ENCODE measurements around the gene TRAPPC12.

Gene TRAPPC12

DNA sequence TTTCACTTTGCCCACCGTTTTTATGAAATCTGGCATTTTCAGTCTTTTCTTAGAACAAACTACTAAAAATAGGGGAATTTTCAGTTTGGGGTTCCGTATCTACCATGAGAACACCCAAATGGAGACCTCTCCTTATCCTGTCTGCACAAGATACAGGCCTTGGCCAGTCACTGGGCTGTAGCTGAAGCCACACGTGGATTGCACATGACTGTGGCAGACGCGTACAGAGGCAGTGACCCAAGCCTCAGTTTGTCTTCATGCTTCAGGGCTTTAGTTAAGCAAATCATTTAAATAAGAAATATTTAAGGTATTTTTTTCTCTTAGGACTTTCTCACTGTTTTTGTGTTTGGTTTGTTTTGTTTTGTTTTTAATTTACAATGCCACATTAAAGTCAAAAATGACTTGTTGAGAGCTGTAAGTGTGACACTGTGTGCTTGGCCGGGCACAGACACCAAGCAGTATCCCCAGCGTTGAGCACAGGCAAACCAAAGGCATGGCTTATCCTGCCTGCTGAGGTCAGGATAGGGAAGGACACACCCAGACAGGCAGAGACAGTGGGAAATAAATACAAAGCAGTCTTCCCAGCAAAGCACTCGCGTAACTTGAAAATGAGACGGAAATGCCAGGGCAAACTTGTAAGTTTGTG lies 53.3 kb downstream of the TRAPPC12 start:
- Mint-ChIP-seq H3K27me3 (ENCODE audit: low read depth, poor library complexity) (no peaks in the 10 kb centered on the region), H3K36me3 (ENCODE audit: low read depth) (peaks cover 36% of the 10 kb centered on the region), H3K4me3 (no peak overlapping the region), H3K27ac (peak overlapping the region; percentile 47), H3K9me3 (no peaks in the 10 kb centered on the region), H3K4me1 (peaks cover 17% of the 10 kb centered on the region)
- no peak for DNase-seq
- TF ChIP-seq, protein P1, sequence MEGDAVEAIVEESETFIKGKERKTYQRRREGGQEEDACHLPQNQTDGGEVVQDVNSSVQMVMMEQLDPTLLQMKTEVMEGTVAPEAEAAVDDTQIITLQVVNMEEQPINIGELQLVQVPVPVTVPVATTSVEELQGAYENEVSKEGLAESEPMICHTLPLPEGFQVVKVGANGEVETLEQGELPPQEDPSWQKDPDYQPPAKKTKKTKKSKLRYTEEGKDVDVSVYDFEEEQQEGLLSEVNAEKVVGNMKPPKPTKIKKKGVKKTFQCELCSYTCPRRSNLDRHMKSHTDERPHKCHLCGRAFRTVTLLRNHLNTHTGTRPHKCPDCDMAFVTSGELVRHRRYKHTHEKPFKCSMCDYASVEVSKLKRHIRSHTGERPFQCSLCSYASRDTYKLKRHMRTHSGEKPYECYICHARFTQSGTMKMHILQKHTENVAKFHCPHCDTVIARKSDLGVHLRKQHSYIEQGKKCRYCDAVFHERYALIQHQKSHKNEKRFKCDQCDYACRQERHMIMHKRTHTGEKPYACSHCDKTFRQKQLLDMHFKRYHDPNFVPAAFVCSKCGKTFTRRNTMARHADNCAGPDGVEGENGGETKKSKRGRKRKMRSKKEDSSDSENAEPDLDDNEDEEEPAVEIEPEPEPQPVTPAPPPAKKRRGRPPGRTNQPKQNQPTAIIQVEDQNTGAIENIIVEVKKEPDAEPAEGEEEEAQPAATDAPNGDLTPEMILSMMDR (IDR thresholded peaks at IDR 0.05), result no peak

- DNase-seq, result no peak
- Mint-ChIP-seq H3K27ac (peak overlapping the region; percentile 47), H3K9me3 (peaks cover under 1% of the 10 kb centered on the region), H3K4me1 (peaks cover 17% of the 10 kb centered on the region), H3K4me3 (no peak overlapping the region), H3K27me3 (ENCODE audit: low read depth, poor library complexity) (no peaks in the 10 kb centered on the region), H3K36me3 (ENCODE audit: low read depth) (peaks cover 36% of the 10 kb centered on the region)
- TF ChIP-seq, protein P1 (IDR thresholded peaks at IDR 0.05), result no peak
Observed at GRCh38 chr2:3433339-3433699, 53.8 kb downstream of the TRAPPC12 start.

GRCh38 chr2:3433776-3434400 lies 54.4 kb downstream of the TRAPPC12 start:
- TF ChIP-seq, protein P1 (IDR thresholded peaks at IDR 0.05), result no peak
- Mint-ChIP-seq H3K27me3 (ENCODE audit: low read depth, poor library complexity) (no peaks in the 10 kb centered on the region), H3K27ac (peak overlapping the region; percentile 81)

GRCh38 chr2:3434654-3435053 lies 55.2 kb downstream of the TRAPPC12 start:
- Mint-ChIP-seq H3K36me3 (ENCODE audit: low read depth) (peaks cover 30% of the 10 kb centered on the region), H3K27me3 (ENCODE audit: low read depth, poor library complexity) (no peaks in the 10 kb centered on the region), H3K4me1 (peaks cover 17% of the 10 kb centered on the region), H3K9me3 (peaks cover 4% of the 10 kb centered on the region), H3K4me3 (no peak overlapping the region), H3K27ac (peak overlapping the region; percentile 78)
- TF ChIP-seq, protein P1 (IDR thresholded peaks at IDR 0.05), result no peak
- no peak for DNase-seq

More at GRCh38 chr2:3433776-3434400, 54.4 kb downstream of the TRAPPC12 start:
- Mint-ChIP-seq H3K9me3 (peaks cover 4% of the 10 kb centered on the region), H3K4me1 (peaks cover 17% of the 10 kb centered on the region), H3K36me3 (ENCODE audit: low read depth) (peaks cover 36% of the 10 kb centered on the region), H3K4me3 (no peak overlapping the region)
- no peak for DNase-seq

- Mint-ChIP-seq H3K36me3 (ENCODE audit: low read depth) (peaks cover 23% of the 10 kb centered on the region), H3K27me3 (ENCODE audit: low read depth, poor library complexity) (no peaks in the 10 kb centered on the region), H3K27ac (no peak overlapping the region), H3K4me3 (no peak overlapping the region), H3K9me3 (peaks cover 4% of the 10 kb centered on the region), H3K4me1 (peaks cover 17% of the 10 kb centered on the region)
- TF ChIP-seq, protein P1 (IDR thresholded peaks at IDR 0.05), result no peak
- DNase-seq, result no peak
Observed at GRCh38 chr2:3435445-3435844, 56.0 kb downstream of the TRAPPC12 start.

- no peak for DNase-seq
- Mint-ChIP-seq H3K27me3 (ENCODE audit: low read depth, poor library complexity) (no peaks in the 10 kb centered on the region), H3K27ac (no peak overlapping the region), H3K4me1 (no peaks in the 10 kb centered on the region), H3K36me3 (ENCODE audit: low read depth) (peaks cover 23% of the 10 kb centered on the region), H3K9me3 (peaks cover 4% of the 10 kb centered on the region), H3K4me3 (no peak overlapping the region)
- TF ChIP-seq, protein P1 (IDR thresholded peaks at IDR 0.05), result no peak
Observed at GRCh38 chr2:3440477-3440876, 61.0 kb downstream of the TRAPPC12 start.
